GM12878 (cell line): ENCODE results near the gene HYPK. TPM values are rescaled to one million over a fixed set of nuclear protein-coding genes. Genes with fewer than 3 reads are reported as not detected.
"Not testable (repeated sequence)": the region's sequence is repeated elsewhere in the genome, so short reads cannot be mapped to it uniquely, and the experiment has no call there.

ENCODE experiments used
- ATAC-seq: fragments of 200-7000 bp; cut with Tn5 transposase; 3 replicates; pipeline ENCODE4 v1.9.1; 2020; ENCODE audit warnings: mild to moderate bottlenecking, moderate library complexity
- BruUV-seq: library from RNA; stranded (reverse); fragments of 400-500 nt; replicated peaks from 2 replicates; lab custom pipeline; 2021; lab: Mats Ljungman, UMichigan
- CTCF ChIA-PET: fragments of 300-600 bp; sonication (Branson Sonifier 250); formaldehyde crosslinking; extraction: SDS; loops from one replicate; lab custom pipeline; 2021; ENCODE audit warnings: inconsistent platforms; lab: Yijun Ruan, JAX
- POLR2A ChIA-PET: fragments of 350-600 bp; formaldehyde crosslinking; extraction: SDS; loops from one replicate; lab custom pipeline; 2021; ENCODE audit warnings: inconsistent platforms; lab: Charles Lee
- RAD21 ChIA-PET: fragments of 300-600 bp; sonication (Branson Sonifier 250); formaldehyde crosslinking; loops from one replicate; lab custom pipeline; 2023; ENCODE audit warnings: antibody characterized with exemption; ENCODE audit not compliant: unreplicated experiment; lab: Charles Lee
- SMC1A ChIA-PET: fragments of 300-600 bp; sonication (Branson Sonifier 250); formaldehyde crosslinking; loops from one replicate; lab custom pipeline; 2023; ENCODE audit not compliant: unreplicated experiment, uncharacterized antibody; lab: Charles Lee
- DNase-seq: peaks from one replicate; pipeline ENCODE4 v3.0.0-alpha.2; 2011; ENCODE audit warnings: low read depth, low spot score
- FAIRE-seq: peaks from 3 replicates; lab custom pipeline; 2011; peaks lifted over from hg19 to GRCh38; lab: Jason Lieb, UNC
- H2AFZ ChIP-seq: 2 replicates; pipeline ENCODE4 v1.6.0; 2011; ENCODE audit warnings: low read depth, low read length, control low read depth; ENCODE audit not compliant: control insufficient read depth
- H3K27ac ChIP-seq: 2 replicates; pipeline ENCODE4 v1.5.1; 2011; ENCODE audit warnings: control low read depth; ENCODE audit not compliant: control insufficient read depth, insufficient read depth
- H3K27me3 ChIP-seq, 2 experiments: replicated peaks in 1 of 2; 2 replicates each; pipeline versions ENCODE4 v1.6.0 to v1.6.1; 2011; ENCODE audit warnings: low read length in 1 of 2; ENCODE audit not compliant: control insufficient read depth in 2 of 2, insufficient read depth in 2 of 2
- H3K36me3 ChIP-seq, 2 experiments: 2 replicates each; pipeline ENCODE4 v1.5.1; 2011; ENCODE audit warnings: low read length in 1 of 2; ENCODE audit not compliant: control insufficient read depth in 2 of 2, insufficient read depth in 2 of 2
- H3K4me1 ChIP-seq: 2 replicates; pipeline ENCODE4 v1.6.1; 2011; ENCODE audit warnings: mild to moderate bottlenecking, low read length, moderate library complexity, mixed read lengths; ENCODE audit not compliant: control insufficient read depth, insufficient read depth
- H3K4me2 ChIP-seq: 2 replicates; pipeline ENCODE4 v1.6.0; 2011; ENCODE audit warnings: control low read depth; ENCODE audit not compliant: control insufficient read depth, insufficient read depth
- H3K4me3 ChIP-seq: fragments of 200-600 bp; sonication (generic); 2 replicates; pipeline ENCODE4 v1.5.1; 2016
- H3K79me2 ChIP-seq: 2 replicates; pipeline ENCODE4 v1.6.0; 2011; ENCODE audit warnings: low read length; ENCODE audit not compliant: control insufficient read depth, insufficient read depth
- H3K9ac ChIP-seq: 2 replicates; pipeline ENCODE4 v1.8.0; 2011; ENCODE audit warnings: low read length, control low read depth, mixed read lengths; ENCODE audit not compliant: control insufficient read depth, insufficient read depth
- H3K9me3 ChIP-seq: replicated peaks from 3 replicates; pipeline ENCODE4 v1.5.1; 2011; ENCODE audit warnings: mild to moderate bottlenecking, low read length; ENCODE audit not compliant: control insufficient read depth, insufficient read depth
- H4K20me1 ChIP-seq: 2 replicates; pipeline ENCODE4 v1.6.0; 2011; ENCODE audit not compliant: control insufficient read depth, insufficient read depth
- MXI1 ChIP-seq: fragments of 150-350 bp; IDR thresholded peaks from 2 replicates; pipeline ENCODE4 v1.6.1; 2011; ENCODE audit warnings: low read depth, mild to moderate bottlenecking, inconsistent platforms, low read length, improper control_type of control experiment
- SMAD5 ChIP-seq: IDR thresholded peaks from 2 replicates; pipeline ENCODE4 v1.6.1; 2016; ENCODE audit warnings: antibody characterized with exemption, low read depth
- SMARCA5 ChIP-seq: fragments of 450-650 bp; IDR thresholded peaks from 2 replicates; pipeline ENCODE4 v1.6.1; 2017; ENCODE audit warnings: mild to moderate bottlenecking
- WGBS: methylation state at CpG from one replicate; pipeline ENCODE4 v1.1.6; 2016; ENCODE audit warnings: low lambda C conversion rate; ENCODE audit not compliant: insufficient replicate concordance, insufficient coverage; ENCODE audit errors: missing lambda C conversion rate; 5-methylcytosine and 5-hydroxymethylcytosine counted together
- in situ Hi-C: fragments of 300-500 bp; cut with MboI; formaldehyde crosslinking; loops from 9 replicates; pipeline ENCODE4 v1.14.3; 2018; ENCODE audit warnings: mixed read lengths
- intact Hi-C: fragments of 100-400 bp; cut with micrococcal nuclease; formaldehyde crosslinking; loops from one replicate; pipeline ENCODE4 v1.14.2; 2022; ENCODE audit not compliant: unreplicated experiment
- polyA plus RNA-seq, 11 experiments: library from polyadenylated mRNA; depleted of rRNA in 4 of 11; unstranded in 6 of 11; stranded (reverse) in 5 of 11; fragments of >200 nt; fragmentation: Nextera tagmentation in 4 of 11; fragmentation: Illumina TruSeq in 1 of 11; extraction: Ambion mirVana in 4 of 11; extraction: Trizol in 1 of 11; gene quantifications; 1 replicate in 1 of 11; 2 replicates in 10 of 11; pipeline versions ENCODE4 v1.2.1 to v1.2.3, GENCODE V29; 2011 to 2016; ENCODE audit warnings: inconsistent platforms in 2 of 11, missing spikeins in 2 of 11, low read depth in 1 of 11
- total RNA-seq, 4 experiments: library from RNA; depleted of rRNA in 3 of 4; stranded (reverse); fragments of >200 nt in 3 of 4; fragmentation: Illumina TruSeq in 1 of 4; extraction: Trizol in 1 of 4; gene quantifications; 2 replicates each; pipeline versions ENCODE4 v1.2.1 to v1.2.3, GENCODE V29; 2013 to 2021

The HYPK gene
- total and polyA plus RNA-seq, 10 of the 15 experiments (the other 5 are each of a cell fraction or from before 2014, with no cell fraction given): 8.0 to 38.4 (median 17.5) TPM

GRCh38 chr15:43802676-43803075 is 2.3 kb downstream of the HYPK start:
- H4K20me1 ChIP-seq: not testable (repeated sequence)
- 0 out of 2 replicates have a peak, but pooled peaks have one; percentile 23 for TF ChIP-seq SMAD5
- TF ChIP-seq, all 136 proteins: peak for 1; not testable (repeated sequence) for 135
- H3K27me3 ChIP-seq, DNase-seq, H3K9ac ChIP-seq, H3K27ac ChIP-seq, H2AFZ ChIP-seq, BruUV-seq, H3K4me3 ChIP-seq, RAD21 ChIA-PET, H3K4me2 ChIP-seq, FAIRE-seq, ATAC-seq, H3K9me3 ChIP-seq, intact Hi-C loops: not testable (repeated sequence)
- ChIA-PET SMC1A (interaction anchor here (0.9 to 1.2 kb wide), 2 partner anchors 10 to 29 kb away, joined by 3 read pairs; no protein-coding TSS in a partner anchor), CTCF (interaction anchor here (1.7 kb wide), 1 partner anchor 26 kb away, joined by 5 read pairs; the partner anchor contains the start of gene ELL3), POLR2A (interaction anchor here (1.4 kb wide), 1 partner anchor 11 kb away, joined by 3 read pairs; no protein-coding TSS in a partner anchor)
- Histone ChIP-seq H3K79me2 (peaks cover 16% of the 10 kb centered on the region), H3K4me1 (peaks cover 24% of the 10 kb centered on the region), H3K36me3 (peaks cover 5 to 22% of the 10 kb centered on the region in 2 experiments)
- in situ Hi-C loops: loop anchor here (5.0 kb wide), 1 partner anchor 50 kb away; no protein-coding TSS in a partner anchor
- WGBS: 100% methylated on average over 7 of the region's 7 CpGs

- no peaks in the 10 kb centered on the region for H3K9me3 ChIP-seq
- intact Hi-C loops (loop anchor here (2.0 kb wide), 1 partner anchor 32 kb away; the partner anchor contains the start of gene ELL3), in situ Hi-C loops (no loop called here)
- TF ChIP-seq SMARCA5: peak; percentile 80
- no peak for TF ChIP-seq MXI1
- no peak for TF ChIP-seq SMAD5
- no peaks in the 10 kb centered on the region for H4K20me1 ChIP-seq
- no peak for FAIRE-seq
- BruUV-seq: no TSS peak
- ChIA-PET POLR2A (interaction anchor here (0.6 to 6.1 kb wide), 13 partner anchors 8 to 919 kb away, joined by 3 to 74 read pairs (median 5); partner anchors contain the start of genes ELL3, HYPK, MFAP1 and SERF2), CTCF (interaction anchor here (0.6 to 3.2 kb wide), 10 partner anchors 8 to 257 kb away, joined by 3 to 19 read pairs (median 8); partner anchors contain the start of genes ELL3, HYPK, MFAP1 and SERINC4), RAD21 (interaction anchor here (0.8 to 3.3 kb wide), 15 partner anchors 9 to 60 kb away, joined by 3 to 27 read pairs (median 8); partner anchors contain the start of genes ELL3, HYPK, MFAP1 and SERINC4), SMC1A (interaction anchor here (0.8 to 2.7 kb wide), 19 partner anchors 8 to 562 kb away, joined by 3 to 35 read pairs (median 8); partner anchors contain the start of genes ELL3, HYPK, MFAP1 and SERF2)
- no peak overlapping the region for H2AFZ ChIP-seq
- no peaks in the 10 kb centered on the region for H3K79me2 ChIP-seq
- peaks cover 10 to 29% of the 10 kb centered on the region in 2 experiments for H3K36me3 ChIP-seq
- no peaks in the 10 kb centered on the region for H3K27me3 ChIP-seq
- no peak overlapping the region for H3K9ac ChIP-seq
- DNase-seq: no peak
- peak overlapping the region; percentile 59 for H3K27ac ChIP-seq
- peak; percentile 31 for ATAC-seq
- H3K4me1 ChIP-seq: peaks cover 26% of the 10 kb centered on the region
- 53% methylated on average over 5 of the region's 5 CpGs for WGBS
- peak overlapping the region; percentile 57 for H3K4me2 ChIP-seq
- H3K4me3 ChIP-seq: peak overlapping the region; percentile 19; the same call in 1 of the 2 replicates
Observed at GRCh38 chr15:43808435-43808950, 8.1 kb downstream of the HYPK start.
